ENCODE measurements around the gene KDM4C. TPM values are rescaled to one million over a fixed set of nuclear protein-coding genes. Genes with fewer than 3 reads are reported as not detected.

Gene KDM4C
- total RNA-seq, 1 experiment from 2014 or later = 16.2 TPM

DNA sequence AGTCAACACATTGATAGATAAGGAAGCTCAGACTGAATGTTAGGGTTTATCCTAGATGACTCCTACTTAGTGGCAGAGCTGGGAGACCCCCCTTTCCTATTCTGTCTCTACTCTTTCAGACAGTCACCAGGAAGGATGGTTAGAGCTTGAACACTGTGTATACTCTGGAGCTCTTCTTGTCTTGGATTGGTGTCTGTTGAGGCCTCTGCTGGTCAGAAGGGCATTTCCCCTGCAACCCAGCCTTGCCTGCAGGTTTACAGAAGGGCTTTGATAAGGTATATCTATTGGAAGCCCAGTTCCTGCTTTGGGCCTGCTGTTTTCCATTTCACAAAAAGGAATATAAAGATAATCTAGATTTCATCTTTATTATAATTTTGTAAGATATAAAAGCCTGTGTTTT lies 71.8 kb downstream of the KDM4C start:
- DNase-seq = no peak
- intact Hi-C loops (cut with micrococcal nuclease; ENCODE audit: unreplicated experiment) = loop anchor here (5.0 kb wide), 1 partner anchor 218 kb away; no protein-coding TSS in a partner anchor
- TF ChIP-seq, protein P1, sequence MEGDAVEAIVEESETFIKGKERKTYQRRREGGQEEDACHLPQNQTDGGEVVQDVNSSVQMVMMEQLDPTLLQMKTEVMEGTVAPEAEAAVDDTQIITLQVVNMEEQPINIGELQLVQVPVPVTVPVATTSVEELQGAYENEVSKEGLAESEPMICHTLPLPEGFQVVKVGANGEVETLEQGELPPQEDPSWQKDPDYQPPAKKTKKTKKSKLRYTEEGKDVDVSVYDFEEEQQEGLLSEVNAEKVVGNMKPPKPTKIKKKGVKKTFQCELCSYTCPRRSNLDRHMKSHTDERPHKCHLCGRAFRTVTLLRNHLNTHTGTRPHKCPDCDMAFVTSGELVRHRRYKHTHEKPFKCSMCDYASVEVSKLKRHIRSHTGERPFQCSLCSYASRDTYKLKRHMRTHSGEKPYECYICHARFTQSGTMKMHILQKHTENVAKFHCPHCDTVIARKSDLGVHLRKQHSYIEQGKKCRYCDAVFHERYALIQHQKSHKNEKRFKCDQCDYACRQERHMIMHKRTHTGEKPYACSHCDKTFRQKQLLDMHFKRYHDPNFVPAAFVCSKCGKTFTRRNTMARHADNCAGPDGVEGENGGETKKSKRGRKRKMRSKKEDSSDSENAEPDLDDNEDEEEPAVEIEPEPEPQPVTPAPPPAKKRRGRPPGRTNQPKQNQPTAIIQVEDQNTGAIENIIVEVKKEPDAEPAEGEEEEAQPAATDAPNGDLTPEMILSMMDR (IDR thresholded peaks at IDR 0.05; ENCODE audit: unreplicated experiment) = no peak
- Mint-ChIP-seq H3K4me3 (ENCODE audit: low read depth, unreplicated experiment) (no peak overlapping the region), H3K4me1 (ENCODE audit: low read depth, unreplicated experiment) (peaks cover 9% of the 10 kb centered on the region), H3K27ac (ENCODE audit: unreplicated experiment) (no peak overlapping the region), H3K36me3 (ENCODE audit: insufficient read depth, unreplicated experiment) (no peaks in the 10 kb centered on the region), H3K9me3 (ENCODE audit: low read depth, unreplicated experiment) (no peaks in the 10 kb centered on the region), H3K27me3 (ENCODE audit: unreplicated experiment) (no peaks in the 10 kb centered on the region)
- CTCF ChIA-PET = interaction anchor here (0.6 to 1.2 kb wide), 2 partner anchors 33 to 258 kb away, joined by 3 read pairs; no protein-coding TSS in a partner anchor
- BruUV-seq (replicated peaks) = no TSS peak

DNA sequence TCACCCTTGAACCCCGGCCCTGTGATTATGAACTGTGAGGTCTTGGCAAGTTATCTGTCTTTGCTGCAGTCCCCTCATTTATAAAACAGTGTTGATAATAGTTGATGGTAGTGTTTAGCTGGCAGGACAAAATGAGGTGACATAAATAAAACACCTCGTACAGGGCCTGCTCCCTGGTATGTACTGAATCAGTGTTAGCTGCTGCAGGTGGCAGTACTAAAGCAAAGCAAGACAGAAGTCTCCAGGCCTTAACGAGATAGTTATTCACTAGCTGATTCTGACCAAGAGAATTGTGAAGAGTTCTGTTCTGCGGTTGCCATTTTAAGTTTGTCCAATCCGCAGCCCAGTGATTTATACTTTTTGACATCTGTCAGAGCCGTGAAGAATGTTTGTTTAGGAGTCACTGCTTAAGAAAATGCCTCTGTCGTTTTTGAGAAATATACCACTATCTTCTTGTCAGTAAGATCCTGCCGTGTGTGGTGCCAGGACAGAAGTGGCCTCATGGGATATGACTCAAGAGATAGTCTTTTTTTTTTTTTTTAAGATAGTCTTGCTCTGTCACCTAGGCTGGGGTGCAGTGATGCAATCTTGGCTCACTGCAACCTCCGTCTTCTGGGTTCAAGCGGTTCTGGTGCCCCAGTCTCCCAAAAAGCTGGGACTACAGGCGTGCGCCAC lies 75.9 kb downstream of the KDM4C start:
- no TSS peak for BruUV-seq (replicated peaks)
- Mint-ChIP-seq H3K9me3 (ENCODE audit: low read depth, unreplicated experiment) (no peaks in the 10 kb centered on the region), H3K27ac (ENCODE audit: unreplicated experiment) (no peak overlapping the region), H3K4me3 (ENCODE audit: low read depth, unreplicated experiment) (no peak overlapping the region), H3K36me3 (ENCODE audit: insufficient read depth, unreplicated experiment) (no peaks in the 10 kb centered on the region), H3K27me3 (ENCODE audit: unreplicated experiment) (no peaks in the 10 kb centered on the region), H3K4me1 (ENCODE audit: low read depth, unreplicated experiment) (peaks cover 9% of the 10 kb centered on the region)
- CTCF ChIA-PET = no interaction called here
- no peak for DNase-seq
- TF ChIP-seq, protein P1 (IDR thresholded peaks at IDR 0.05; ENCODE audit: unreplicated experiment) = no peak
- intact Hi-C loops (cut with micrococcal nuclease; ENCODE audit: unreplicated experiment) = no loop called here

DNA sequence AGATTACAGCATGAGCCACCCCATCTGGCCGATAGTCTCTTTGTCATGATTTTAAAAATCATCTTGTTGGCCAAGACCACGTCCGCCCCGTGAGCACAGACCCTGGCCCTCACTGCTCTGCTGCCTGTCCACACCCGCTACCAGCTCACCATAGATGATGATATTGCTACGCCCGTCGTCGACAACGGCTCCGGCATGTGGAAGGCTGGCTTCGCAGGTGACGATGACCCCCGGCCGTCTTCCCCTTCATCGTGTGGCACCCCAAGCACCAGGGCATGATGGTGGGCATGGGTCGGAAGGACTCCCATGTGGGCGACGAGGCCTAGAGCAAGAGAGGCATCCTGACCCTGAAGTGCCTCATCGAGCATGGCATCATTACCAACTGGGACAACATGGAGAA lies 76.5 kb downstream of the KDM4C start:
- TF ChIP-seq, protein P1 (IDR thresholded peaks at IDR 0.05; ENCODE audit: unreplicated experiment) = no peak
- intact Hi-C loops (cut with micrococcal nuclease; ENCODE audit: unreplicated experiment) = no loop called here
- peaks cover 2% of the 10 kb centered on the region for H3K4me1 Mint-ChIP-seq (ENCODE audit: low read depth, unreplicated experiment)
- H3K27ac Mint-ChIP-seq (ENCODE audit: unreplicated experiment) = no peak overlapping the region
- H3K27me3 Mint-ChIP-seq (ENCODE audit: unreplicated experiment) = no peaks in the 10 kb centered on the region
- no peaks in the 10 kb centered on the region for H3K36me3 Mint-ChIP-seq (ENCODE audit: insufficient read depth, unreplicated experiment)
- CTCF ChIA-PET = interaction anchor here (0.7 kb wide), 1 partner anchor 9 kb away, joined by 3 read pairs; no protein-coding TSS in a partner anchor
- DNase-seq = no peak
- no TSS peak for BruUV-seq (replicated peaks)
- H3K9me3 Mint-ChIP-seq (ENCODE audit: low read depth, unreplicated experiment) = no peaks in the 10 kb centered on the region
- no peak overlapping the region for H3K4me3 Mint-ChIP-seq (ENCODE audit: low read depth, unreplicated experiment)

DNA sequence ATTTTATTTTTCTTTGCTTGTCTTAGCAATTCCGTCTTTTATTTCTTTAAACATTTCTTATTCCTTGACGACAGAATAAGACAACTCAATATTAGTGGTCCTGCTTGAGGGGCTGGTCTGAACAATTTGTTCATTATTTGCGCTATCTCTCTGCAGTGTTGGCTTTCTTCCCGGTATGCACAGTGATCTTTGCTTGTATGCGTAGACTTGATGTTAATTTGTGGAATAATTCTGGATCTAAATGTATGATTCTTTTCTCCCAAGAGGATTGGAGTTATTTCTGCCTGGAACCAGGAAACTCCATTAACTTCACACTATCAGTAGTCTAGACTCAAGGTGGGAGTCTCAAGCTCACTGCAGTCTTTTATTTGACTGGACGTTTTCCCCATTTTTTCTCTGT lies 80.4 kb downstream of the KDM4C start:
- no peak for DNase-seq
- Mint-ChIP-seq H3K4me3 (ENCODE audit: low read depth, unreplicated experiment) (no peak overlapping the region), H3K27ac (ENCODE audit: unreplicated experiment) (no peak overlapping the region), H3K4me1 (ENCODE audit: low read depth, unreplicated experiment) (no peaks in the 10 kb centered on the region), H3K9me3 (ENCODE audit: low read depth, unreplicated experiment) (no peaks in the 10 kb centered on the region), H3K36me3 (ENCODE audit: insufficient read depth, unreplicated experiment) (no peaks in the 10 kb centered on the region), H3K27me3 (ENCODE audit: unreplicated experiment) (no peaks in the 10 kb centered on the region)
- no TSS peak for BruUV-seq (replicated peaks)
- intact Hi-C loops (cut with micrococcal nuclease; ENCODE audit: unreplicated experiment) = no loop called here
- TF ChIP-seq, protein P1 (IDR thresholded peaks at IDR 0.05; ENCODE audit: unreplicated experiment) = no peak
- CTCF ChIA-PET = no interaction called here
